K562 (cell line): ENCODE measurements around the gene CCSER2. TPM values are rescaled to one million over a fixed set of nuclear protein-coding genes. Genes with fewer than 3 reads are reported as not detected.

ENCODE experiments used
- ATAC-seq: fragments of 200-7000 bp; cut with Tn5 transposase; 3 replicates; pipeline ENCODE4 v1.9.1; 2020; ENCODE audit warnings: moderate library complexity
- BruUV-seq: library from RNA; stranded (reverse); fragments of 400-500 nt; replicated peaks from 2 replicates; lab custom pipeline; 2021; lab: Mats Ljungman, UMichigan
- CTCF ChIA-PET: fragments of 300-600 bp; formaldehyde crosslinking; extraction: SDS; loops from one replicate; lab custom pipeline; 2021; ENCODE audit warnings: low intra/inter-chr PET ratio; lab: Yijun Ruan, JAX
- POLR2A ChIA-PET: fragments of 300-600, 350-650 bp; sonication (Branson Sonifier 250); formaldehyde crosslinking; extraction: SDS; loops from one replicate; lab custom pipeline; 2021; ENCODE audit warnings: antibody characterized with exemption, inconsistent platforms; lab: Yijun Ruan, JAX
- DNase-seq, 4 experiments: peaks; one replicate each; pipeline versions ENCODE4 v3.0.0 to v3.0.0-alpha.2; 2011 to 2018; ENCODE audit warnings: low spot score in 3 of 4, mixed read lengths in 3 of 4; ENCODE audit errors: extremely low read depth in 1 of 4
- FAIRE-seq: peaks from 2 replicates; lab custom pipeline; 2011; peaks lifted over from hg19 to GRCh38; lab: Jason Lieb, UNC
- H2AFZ ChIP-seq: 2 replicates; pipeline ENCODE4 v1.6.0; 2011; ENCODE audit warnings: low read depth, low read length, control low read depth, inconsistent platforms
- H3K27ac ChIP-seq: fragments of 200-600 bp; 3 replicates; pipeline ENCODE4 v1.8.0; 2011; ENCODE audit warnings: low read depth, mild to moderate bottlenecking, control low read depth, inconsistent platforms, low read length, moderate library complexity, mixed read lengths; ENCODE audit errors: extremely low read depth
- H3K27me3 ChIP-seq, 2 experiments: fragments of 300-600 bp in 1 of 2; 2 replicates in 1 of 2; 3 replicates in 1 of 2; pipeline versions ENCODE4 v1.6.0 to v1.8.0; 2011; ENCODE audit warnings: inconsistent platforms in 2 of 2, low read length in 2 of 2, mild to moderate bottlenecking in 1 of 2, mixed read lengths in 1 of 2, moderate library complexity in 1 of 2; ENCODE audit not compliant: control insufficient read depth in 2 of 2, insufficient read depth in 2 of 2
- H3K36me3 ChIP-seq: fragments of 300-600 bp; 3 replicates; pipeline ENCODE4 v1.8.0; 2011; ENCODE audit warnings: mild to moderate bottlenecking, low read length, inconsistent platforms; ENCODE audit not compliant: control insufficient read depth, insufficient read depth
- H3K4me1 ChIP-seq, 2 experiments: fragments of 200-600 bp in 1 of 2; replicated peaks in 1 of 2; 2 replicates in 1 of 2; 3 replicates in 1 of 2; pipeline versions ENCODE4 v1.5.1 to v1.8.0; 2011; ENCODE audit warnings: inconsistent platforms in 2 of 2, low read length in 2 of 2, mild to moderate bottlenecking in 1 of 2, mixed read lengths in 1 of 2, moderate library complexity in 1 of 2; ENCODE audit not compliant: control insufficient read depth in 2 of 2, insufficient read depth in 2 of 2
- H3K4me2 ChIP-seq: 2 replicates; pipeline ENCODE4 v1.6.1; 2011; ENCODE audit warnings: low read length, control low read depth, inconsistent platforms, mixed read lengths; ENCODE audit not compliant: insufficient read depth
- H3K4me3 ChIP-seq: fragments of 200-600 bp; sonication (generic), shearing (Covaris generic); 2 replicates; pipeline ENCODE4 v1.5.1; 2016; ENCODE audit warnings: control low read depth, inconsistent platforms
- H3K79me2 ChIP-seq: fragments of 200-600 bp; 3 replicates; pipeline ENCODE4 v1.8.0; 2011; ENCODE audit warnings: low read length, inconsistent platforms; ENCODE audit not compliant: control insufficient read depth, insufficient read depth
- H3K9ac ChIP-seq, 2 experiments: 2 replicates each; pipeline versions ENCODE4 v1.6.0 to v1.6.1; 2011; ENCODE audit warnings: low read depth in 2 of 2, low read length in 2 of 2, control low read depth in 1 of 2, inconsistent platforms in 1 of 2, mild to moderate bottlenecking in 1 of 2, mixed read lengths in 1 of 2; ENCODE audit not compliant: insufficient read depth in 1 of 2
- H3K9me1 ChIP-seq: one replicate; pipeline ENCODE4 v1.6.0; 2011; ENCODE audit warnings: inconsistent platforms, mild to moderate bottlenecking, low read length, moderate library complexity; ENCODE audit not compliant: control insufficient read depth, insufficient read depth
- H3K9me3 ChIP-seq: replicated peaks from 2 replicates; pipeline ENCODE4 v1.5.1; 2011; ENCODE audit warnings: low read depth, low read length, inconsistent platforms; ENCODE audit not compliant: control insufficient read depth, insufficient read depth
- H4K20me1 ChIP-seq: replicated peaks from 2 replicates; pipeline ENCODE4 v1.6.1; 2011; ENCODE audit warnings: low read length, inconsistent platforms, mixed read lengths; ENCODE audit not compliant: control insufficient read depth, insufficient read depth
- BACH1 ChIP-seq: fragments of 200-800 bp; sonication (Bioruptor generic); IDR thresholded peaks from 2 replicates; pipeline ENCODE4 v1.6.1; 2016; ENCODE audit warnings: missing genetic modification characterization, missing compliant biosample characterization
- NFIX ChIP-seq: fragments of 250-450 bp; sonication (Bioruptor Pico); IDR thresholded peaks from 2 replicates; pipeline ENCODE4 v1.4.0; 2020; ENCODE audit warnings: low read depth, mild to moderate bottlenecking, moderate library complexity
- POLR3G ChIP-seq: IDR thresholded peaks from 2 replicates; pipeline ENCODE4 v1.6.1; 2011; ENCODE audit not compliant: insufficient read length, insufficient replicate concordance; ENCODE audit errors: extremely low read depth
- SIRT6 ChIP-seq: IDR thresholded peaks from one replicate; pipeline ENCODE4 v1.6.1; 2012; ENCODE audit warnings: low read depth, mild to moderate bottlenecking, control low read depth, inconsistent platforms, low read length, moderate library complexity
- ZBTB17 ChIP-seq: fragments of 450-650 bp; formaldehyde crosslinking; IDR thresholded peaks from 2 replicates; pipeline ENCODE4 v1.4.0; 2020; ENCODE audit warnings: mild to moderate bottlenecking
- ZNF764 ChIP-seq: fragments of 250-450 bp; sonication (Bioruptor Pico); IDR thresholded peaks from 2 replicates; pipeline ENCODE4 v1.4.0; 2020; ENCODE audit warnings: low read depth, mild to moderate bottlenecking, moderate library complexity
- ZSCAN29 ChIP-seq: fragments of 450-650 bp; IDR thresholded peaks from 2 replicates; pipeline ENCODE4 v1.6.1; 2017
- WGBS: fragments of 100-300 bp; shearing (Covaris generic); methylation state at CpG from one replicate; pipeline ENCODE4 v1.1.6; 2016; ENCODE audit warnings: low coverage, mixed read lengths; ENCODE audit not compliant: insufficient coverage; ENCODE audit errors: missing lambda C conversion rate; 5-methylcytosine and 5-hydroxymethylcytosine counted together
- in situ Hi-C: fragments of 300-500 bp; cut with MboI; formaldehyde crosslinking; loops from 4 replicates; pipeline ENCODE4 v1.15.0; 2018; ENCODE audit warnings: inconsistent platforms, mixed read lengths
- intact Hi-C: fragments of 100-400 bp; cut with micrococcal nuclease; formaldehyde crosslinking; loops from 2 replicates; pipeline ENCODE4 v1.14.2; 2022
- polyA plus RNA-seq, 8 experiments: library from polyadenylated mRNA; depleted of rRNA in 4 of 8; stranded (reverse) in 5 of 8; unstranded in 3 of 8; fragments of >200 nt; fragmentation: Nextera tagmentation in 2 of 8; fragmentation: Illumina TruSeq in 1 of 8; extraction: Ambion mirVana in 2 of 8; extraction: Trizol in 1 of 8; gene quantifications; 2 replicates each; pipeline versions ENCODE4 v1.2.1 to v1.2.3, GENCODE V29; 2011 to 2014; ENCODE audit warnings: inconsistent platforms in 1 of 8, missing spikeins in 1 of 8
- total RNA-seq, 7 experiments: library from RNA; depleted of rRNA in 6 of 7; stranded (reverse); fragments of >200 nt in 6 of 7; fragmentation: Illumina TruSeq in 2 of 7; extraction: Trizol in 2 of 7; gene quantifications; 2 replicates each; pipeline versions ENCODE4 v1.2.1 to v1.2.3, GENCODE V29; 2011 to 2021; ENCODE audit warnings: low replicate concordance in 1 of 7
- TF ChIP-seq, protein P1 (sequence below): fragments of 250-450 bp; sonication (Bioruptor Pico); IDR thresholded peaks from 2 replicates; pipeline ENCODE4 v1.8.0; 2021; ENCODE audit warnings: moderate library complexity, mild to moderate bottlenecking, inconsistent platforms
- TF ChIP-seq, protein P2 (sequence below), 3 experiments: fragments of 200-800 bp in 1 of 3; sonication (Bioruptor generic) in 1 of 3; sonication (generic) in 1 of 3; formaldehyde crosslinking in 1 of 3; IDR thresholded peaks; 2 replicates each; pipeline versions ENCODE4 v1.6.1 to v1.8.0; 2016 to 2022; ENCODE audit warnings: mild to moderate bottlenecking in 2 of 3, missing compliant biosample characterization in 2 of 3, missing genetic modification characterization in 2 of 3, missing genetic modification reagents in 1 of 3
- TF ChIP-seq, protein P3 (sequence below): fragments of 250-450 bp; sonication (Bioruptor Pico); IDR thresholded peaks from 2 replicates; pipeline ENCODE4 v1.5.0; 2021; ENCODE audit warnings: mild to moderate bottlenecking, moderate library complexity
- TF ChIP-seq, protein P4 (sequence below): sonication (generic); formaldehyde crosslinking; IDR thresholded peaks from 2 replicates; pipeline ENCODE4 v1.8.0; 2022; ENCODE audit warnings: mild to moderate bottlenecking, missing genetic modification reagents, borderline replicate concordance

The CCSER2 gene
- total and polyA plus RNA-seq, 9 of the 15 experiments (the other 6 are each of a cell fraction or from before 2014, with no cell fraction given) = 2.7 to 15.1 (median 9.7) TPM

DNA sequence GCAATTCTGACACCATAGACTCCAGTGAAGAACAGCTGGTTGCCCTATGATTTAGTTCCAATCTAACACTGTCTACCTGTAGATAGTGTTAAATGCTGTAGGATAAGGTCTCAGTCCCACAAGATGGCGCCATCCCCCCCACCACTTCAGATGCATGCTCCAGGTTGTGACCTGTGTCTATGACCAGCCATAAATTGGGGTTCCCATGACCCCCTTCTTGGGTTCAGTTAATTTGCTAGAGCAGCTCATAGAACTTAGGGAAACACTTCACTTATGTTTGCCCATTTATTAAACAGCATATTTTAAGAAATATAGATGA lies 13.1 kb downstream of the CCSER2 start:
- intact Hi-C loops = no loop called here
- in situ Hi-C loops = no loop called here
- H3K9me3 ChIP-seq = no peaks in the 10 kb centered on the region
- ATAC-seq = peak; percentile 84
- no peaks in the 10 kb centered on the region for H3K27me3 ChIP-seq
- H3K4me2 ChIP-seq = no peak overlapping the region
- H3K9me1 ChIP-seq = no peaks in the 10 kb centered on the region
- H4K20me1 ChIP-seq = no peaks in the 10 kb centered on the region
- BruUV-seq = no TSS peak
- H3K4me1 ChIP-seq = peaks cover 0 to 8% of the 10 kb centered on the region in 2 experiments; a peak in 3 of 5 replicates
- no peak overlapping the region for H3K4me3 ChIP-seq
- H3K79me2 ChIP-seq = no peaks in the 10 kb centered on the region
- peak overlapping the region; percentile 23; the same call in 1 of the 2 replicates for H2AFZ ChIP-seq
- ChIA-PET CTCF (interaction anchor here (0.6 kb wide), 1 partner anchor 56 kb away, joined by 3 read pairs; no protein-coding TSS in a partner anchor), POLR2A (interaction anchor here (0.9 to 1.2 kb wide), 3 partner anchors 9 to 14 kb away, joined by 3 to 8 read pairs (median 4); partner anchors contain the start of gene CCSER2)
- 14% methylated on average over 1 of the region's 1 CpG for WGBS
- no peak overlapping the region for H3K27ac ChIP-seq
- H3K9ac ChIP-seq = no peak overlapping the region
- peak; percentile 56 for FAIRE-seq
- DNase-seq = peak; percentile 24 to 37 (median 30)
- H3K36me3 ChIP-seq = no peaks in the 10 kb centered on the region
- TF ChIP-seq, protein P1, sequence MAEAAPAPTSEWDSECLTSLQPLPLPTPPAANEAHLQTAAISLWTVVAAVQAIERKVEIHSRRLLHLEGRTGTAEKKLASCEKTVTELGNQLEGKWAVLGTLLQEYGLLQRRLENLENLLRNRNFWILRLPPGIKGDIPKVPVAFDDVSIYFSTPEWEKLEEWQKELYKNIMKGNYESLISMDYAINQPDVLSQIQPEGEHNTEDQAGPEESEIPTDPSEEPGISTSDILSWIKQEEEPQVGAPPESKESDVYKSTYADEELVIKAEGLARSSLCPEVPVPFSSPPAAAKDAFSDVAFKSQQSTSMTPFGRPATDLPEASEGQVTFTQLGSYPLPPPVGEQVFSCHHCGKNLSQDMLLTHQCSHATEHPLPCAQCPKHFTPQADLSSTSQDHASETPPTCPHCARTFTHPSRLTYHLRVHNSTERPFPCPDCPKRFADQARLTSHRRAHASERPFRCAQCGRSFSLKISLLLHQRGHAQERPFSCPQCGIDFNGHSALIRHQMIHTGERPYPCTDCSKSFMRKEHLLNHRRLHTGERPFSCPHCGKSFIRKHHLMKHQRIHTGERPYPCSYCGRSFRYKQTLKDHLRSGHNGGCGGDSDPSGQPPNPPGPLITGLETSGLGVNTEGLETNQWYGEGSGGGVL = no peak
- TF ChIP-seq NFIX (no peak), ZSCAN29 (no peak), POLR3G (no peak), ZNF764 (CRISPR knock-in tag) (no peak), SIRT6 (no peak), ZBTB17 (CRISPR knock-in tag) (no peak), BACH1 (tag) (no peak)
- TF ChIP-seq, protein P2, sequence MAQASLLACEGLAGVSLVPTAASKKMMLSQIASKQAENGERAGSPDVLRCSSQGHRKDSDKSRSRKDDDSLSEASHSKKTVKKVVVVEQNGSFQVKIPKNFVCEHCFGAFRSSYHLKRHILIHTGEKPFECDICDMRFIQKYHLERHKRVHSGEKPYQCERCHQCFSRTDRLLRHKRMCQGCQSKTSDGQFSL (CRISPR knock-in tag; IDR thresholded peaks at IDR 0.05) = peak; percentile 68; the same call in 1 of the 2 replicates
- TF ChIP-seq, protein P2 (tag; IDR thresholded peaks at IDR 0.05) = no peak
- TF ChIP-seq, protein P3, sequence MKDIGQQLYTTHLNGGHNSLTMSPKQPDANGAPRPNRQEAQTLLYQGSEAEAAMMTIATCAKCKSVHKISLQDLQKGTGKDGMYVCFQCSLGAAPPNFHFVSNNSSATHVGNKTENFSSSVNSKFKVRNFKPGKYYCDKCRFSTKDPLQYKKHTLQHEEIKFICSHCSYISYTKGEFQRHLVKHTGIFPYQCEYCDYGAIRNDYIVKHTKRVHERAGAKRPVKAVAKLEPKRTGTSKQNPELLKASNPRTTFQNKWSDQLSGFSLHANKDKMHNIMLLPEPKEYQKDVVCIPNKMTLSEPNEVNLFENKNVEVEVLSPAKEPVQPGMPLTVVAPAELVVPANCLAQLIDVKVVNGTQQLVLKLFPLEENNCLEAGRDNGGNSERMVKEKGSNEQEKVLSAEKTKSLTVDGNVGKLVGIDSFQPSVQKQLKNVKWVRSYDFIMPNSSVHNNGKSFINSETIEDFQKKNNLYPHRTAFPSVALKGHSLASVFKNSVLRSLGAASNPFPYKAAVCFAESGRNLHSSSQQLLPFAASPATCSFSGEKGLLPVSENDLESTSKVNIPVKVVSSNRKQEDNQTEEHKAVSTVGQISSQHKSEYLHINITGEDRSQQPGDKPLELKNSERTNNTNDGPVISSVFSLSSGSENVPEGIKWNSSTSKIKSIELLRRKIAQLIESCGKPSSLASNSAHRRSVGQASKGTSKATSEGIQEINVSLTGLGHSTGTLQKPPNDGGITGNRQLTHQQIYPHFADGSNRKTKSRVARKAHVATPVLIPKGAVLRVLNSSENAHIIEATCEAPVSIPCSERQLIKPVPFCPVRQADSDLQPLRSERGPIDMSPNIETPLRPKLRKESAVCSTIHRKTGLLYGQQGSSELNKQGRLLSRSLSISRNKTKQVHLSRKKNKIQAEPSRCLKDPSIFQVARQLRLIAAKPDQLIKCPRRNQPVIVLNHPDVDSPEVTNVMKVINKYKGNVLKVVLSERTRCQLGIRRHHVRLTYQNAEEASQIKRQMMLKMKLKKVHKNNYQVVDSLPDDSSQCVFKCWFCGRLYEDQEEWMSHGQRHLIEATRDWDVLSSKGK (CRISPR knock-in tag) = no peak
- TF ChIP-seq, protein P4, sequence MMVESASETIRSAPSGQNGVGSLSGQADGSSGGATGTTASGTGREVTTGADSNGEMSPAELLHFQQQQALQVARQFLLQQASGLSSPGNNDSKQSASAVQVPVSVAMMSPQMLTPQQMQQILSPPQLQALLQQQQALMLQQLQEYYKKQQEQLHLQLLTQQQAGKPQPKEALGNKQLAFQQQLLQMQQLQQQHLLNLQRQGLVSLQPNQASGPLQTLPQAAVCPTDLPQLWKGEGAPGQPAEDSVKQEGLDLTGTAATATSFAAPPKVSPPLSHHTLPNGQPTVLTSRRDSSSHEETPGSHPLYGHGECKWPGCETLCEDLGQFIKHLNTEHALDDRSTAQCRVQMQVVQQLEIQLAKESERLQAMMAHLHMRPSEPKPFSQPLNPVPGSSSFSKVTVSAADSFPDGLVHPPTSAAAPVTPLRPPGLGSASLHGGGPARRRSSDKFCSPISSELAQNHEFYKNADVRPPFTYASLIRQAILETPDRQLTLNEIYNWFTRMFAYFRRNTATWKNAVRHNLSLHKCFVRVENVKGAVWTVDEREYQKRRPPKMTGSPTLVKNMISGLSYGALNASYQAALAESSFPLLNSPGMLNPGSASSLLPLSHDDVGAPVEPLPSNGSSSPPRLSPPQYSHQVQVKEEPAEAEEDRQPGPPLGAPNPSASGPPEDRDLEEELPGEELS = no peak
